Stimulated activated CD4-positive, alpha-beta T cell treated with anti-CD3 and anti-CD28 coated beads, TNF-alpha, amount 100 ng/mL, for 48 hours (primary cell): ENCODE results near the gene PGA4.

Experiments used
- DNase-seq, 3 donors: peaks; one replicate each; pipeline ENCODE4 v3.0.0-alpha.2; 2020; ENCODE audit warnings: low read depth in 3 of 3

PGA4 gene

GRCh38 chr11:61279934-61280659, 58.0 kb downstream of the PGA4 start:
- DNase-seq = no peak

GRCh38 chr11:61280883-61281580, 58.9 kb downstream of the PGA4 start:
- DNase-seq = no peak
